HepG2 (cell line): ENCODE results near the gene GGA1.

Experiments used
- JUN ChIP-seq: sonication (generic); formaldehyde crosslinking; IDR thresholded peaks from 2 replicates; pipeline ENCODE4 v1.4.0; 2020; ENCODE audit warnings: mild to moderate bottlenecking, missing genetic modification reagents
- MAX ChIP-seq: IDR thresholded peaks from 2 replicates; pipeline ENCODE4 v1.6.1; 2012; ENCODE audit warnings: inconsistent platforms
- NR2C2 ChIP-seq: sonication (generic); formaldehyde crosslinking; IDR thresholded peaks from 2 replicates; pipeline ENCODE4 v1.4.0; 2020; ENCODE audit warnings: missing genetic modification reagents, mild to moderate bottlenecking, moderate library complexity, borderline replicate concordance
- TBX2 ChIP-seq: sonication (generic); formaldehyde crosslinking; IDR thresholded peaks from 2 replicates; pipeline ENCODE4 v1.5.0; 2020; ENCODE audit warnings: missing genetic modification reagents, mild to moderate bottlenecking, borderline replicate concordance
- XBP1 ChIP-seq: sonication (generic); formaldehyde crosslinking; IDR thresholded peaks from 2 replicates; pipeline ENCODE4 v1.5.0; 2020; ENCODE audit warnings: missing genetic modification reagents

GRCh38 chr22:37657590-37658132 lies 49.0 kb downstream of the GGA1 start:
- TF ChIP-seq JUN (CRISPR knock-in tag) (no peak), MAX (no peak), NR2C2 (CRISPR knock-in tag) (no peak), TBX2 (CRISPR knock-in tag) (no peak), XBP1 (CRISPR knock-in tag) (no peak)
